Esophagus muscularis mucosa (tissue), 4 donors: Measurements from ENCODE around the gene AGPS.

ENCODE experiments used
- EP300 ChIP-seq: sonication (generic); formaldehyde crosslinking; IDR thresholded peaks from one replicate; pipeline ENCODE4 v1.6.1; 2017; ENCODE audit warnings: antibody characterized with exemption
- POLR2A ChIP-seq: fragments of 450-650 bp; IDR thresholded peaks from one replicate; pipeline ENCODE4 v1.6.1; 2017; ENCODE audit warnings: antibody characterized with exemption, moderate library complexity, mild to moderate bottlenecking, low read depth
- TF ChIP-seq, protein P1 (sequence below), 3 experiments: fragments of 200-600 bp in 2 of 3; fragments of 450-650 bp in 1 of 3; sonication (generic) in 2 of 3; IDR thresholded peaks; one replicate each; pipeline ENCODE4 v1.5.1; 2017 to 2019; ENCODE audit warnings: antibody characterized with exemption in 3 of 3, mild to moderate bottlenecking in 2 of 3, moderate library complexity in 1 of 3

GRCh38 chr2:177352441-177353186 is 40.0 kb upstream of the AGPS start:
- TF ChIP-seq POLR2A (no peak), EP300 (no peak)
- TF ChIP-seq, protein P1, sequence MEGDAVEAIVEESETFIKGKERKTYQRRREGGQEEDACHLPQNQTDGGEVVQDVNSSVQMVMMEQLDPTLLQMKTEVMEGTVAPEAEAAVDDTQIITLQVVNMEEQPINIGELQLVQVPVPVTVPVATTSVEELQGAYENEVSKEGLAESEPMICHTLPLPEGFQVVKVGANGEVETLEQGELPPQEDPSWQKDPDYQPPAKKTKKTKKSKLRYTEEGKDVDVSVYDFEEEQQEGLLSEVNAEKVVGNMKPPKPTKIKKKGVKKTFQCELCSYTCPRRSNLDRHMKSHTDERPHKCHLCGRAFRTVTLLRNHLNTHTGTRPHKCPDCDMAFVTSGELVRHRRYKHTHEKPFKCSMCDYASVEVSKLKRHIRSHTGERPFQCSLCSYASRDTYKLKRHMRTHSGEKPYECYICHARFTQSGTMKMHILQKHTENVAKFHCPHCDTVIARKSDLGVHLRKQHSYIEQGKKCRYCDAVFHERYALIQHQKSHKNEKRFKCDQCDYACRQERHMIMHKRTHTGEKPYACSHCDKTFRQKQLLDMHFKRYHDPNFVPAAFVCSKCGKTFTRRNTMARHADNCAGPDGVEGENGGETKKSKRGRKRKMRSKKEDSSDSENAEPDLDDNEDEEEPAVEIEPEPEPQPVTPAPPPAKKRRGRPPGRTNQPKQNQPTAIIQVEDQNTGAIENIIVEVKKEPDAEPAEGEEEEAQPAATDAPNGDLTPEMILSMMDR (IDR thresholded peaks at IDR 0.05), result no peak
